CD4-positive, alpha-beta T cell (primary cell): ENCODE data around the gene FMN1. TPM values are rescaled to one million over a fixed set of nuclear protein-coding genes. Genes with fewer than 3 reads are reported as not detected.

Experiments used
- ATAC-seq: fragments of 200-7000 bp; cut with Tn5 transposase; one replicate; pipeline ENCODE4 v1.10.0; 2022; ENCODE audit warnings: mild to moderate bottlenecking; ENCODE audit not compliant: poor library complexity
- CTCF ChIA-PET: fragments of 350-600 bp; sonication (Branson Sonifier 250); formaldehyde crosslinking; loops from one replicate; lab custom pipeline; 2021; ENCODE audit warnings: antibody characterized with exemption, inconsistent platforms; lab: Charles Lee
- POLR2A ChIA-PET: fragments of 350-600 bp; sonication (Branson Sonifier 250); formaldehyde crosslinking; loops from one replicate; lab custom pipeline; 2021; ENCODE audit warnings: antibody characterized with exemption, inconsistent platforms; lab: Charles Lee
- DNase-seq, 14 experiments: peaks; one replicate each; pipeline ENCODE4 v3.0.0-alpha.2; 2013 to 2020; ENCODE audit warnings: mixed read lengths in 2 of 14
- H3K27ac ChIP-seq, 2 donors: one replicate each; pipeline versions ENCODE4 v1.5.1 to v1.7.0; 2013; ENCODE audit warnings: low read length in 2 of 2, low read depth in 1 of 2, mild to moderate bottlenecking in 1 of 2
- H3K27me3 ChIP-seq, 2 experiments: 1 replicate in 1 of 2; 2 replicates in 1 of 2; pipeline versions ENCODE4 v1.6.1 to v1.7.0; 2013; ENCODE audit warnings: low read length in 2 of 2, control low read depth in 1 of 2, mild to moderate bottlenecking in 1 of 2, moderate library complexity in 1 of 2; ENCODE audit not compliant: insufficient read depth in 2 of 2, control insufficient read depth in 1 of 2
- H3K36me3 ChIP-seq: one replicate; pipeline ENCODE4 v1.6.1; 2013; ENCODE audit warnings: low read length, control low read depth; ENCODE audit not compliant: insufficient read depth
- H3K4me1 ChIP-seq: one replicate; pipeline ENCODE4 v1.6.1; 2013; ENCODE audit warnings: low read length, control low read depth; ENCODE audit not compliant: insufficient read depth
- H3K4me3 ChIP-seq: one replicate; pipeline ENCODE4 v1.5.1; 2013; ENCODE audit warnings: mild to moderate bottlenecking, low read length, moderate library complexity
- H3K9me3 ChIP-seq, 2 experiments: 1 replicate in 1 of 2; 2 replicates in 1 of 2; pipeline versions ENCODE4 v1.6.1 to v1.7.0; 2013; ENCODE audit warnings: low read length in 2 of 2, mild to moderate bottlenecking in 2 of 2, control low read depth in 1 of 2, moderate library complexity in 1 of 2; ENCODE audit not compliant: control insufficient read depth in 1 of 2, insufficient read depth in 1 of 2
- H3K27ac Mint-ChIP-seq: one replicate; pipeline ENCODE4 v1.8.0; 2020; ENCODE audit warnings: mixed read lengths
- H3K27me3 Mint-ChIP-seq: one replicate; pipeline ENCODE4 v1.8.0; 2021; ENCODE audit warnings: mixed read lengths
- H3K36me3 Mint-ChIP-seq: one replicate; pipeline ENCODE4 v1.8.0; 2021; ENCODE audit warnings: low read depth, mixed read lengths
- H3K4me1 Mint-ChIP-seq: one replicate; pipeline ENCODE4 v1.8.0; 2021; ENCODE audit warnings: low read depth, mixed read lengths
- H3K4me3 Mint-ChIP-seq: one replicate; pipeline ENCODE4 v1.8.0; 2020; ENCODE audit warnings: mild to moderate bottlenecking, mixed read lengths
- H3K9me3 Mint-ChIP-seq: one replicate; pipeline ENCODE4 v1.8.0; 2020; ENCODE audit warnings: mixed read lengths
- intact Hi-C, 2 experiments: fragments of 100-400 bp; cut with DNase I in 1 of 2; cut with micrococcal nuclease in 1 of 2; formaldehyde crosslinking; loops; one replicate each; pipeline versions ENCODE4 v1.15.1 to v1.9.0; 2023 to 2025; cut with DNase I, micrococcal nuclease
- total RNA-seq, 174 experiments: library from RNA in 2 of 174; stranded (reverse) in 2 of 174; gene quantifications; one replicate each; pipeline ENCODE4 v1.2.3 and lab custom pipeline; 2021 to 2026
- TF ChIP-seq, protein P1 (sequence below): fragments of 200-600 bp; IDR thresholded peaks from one replicate; pipeline ENCODE4 v1.8.0; 2022; ENCODE audit warnings: antibody characterized with exemption, mild to moderate bottlenecking

Gene FMN1
- total RNA-seq, 2 experiments from 2014 or later: 0.39 to 0.55 TPM

DNA sequence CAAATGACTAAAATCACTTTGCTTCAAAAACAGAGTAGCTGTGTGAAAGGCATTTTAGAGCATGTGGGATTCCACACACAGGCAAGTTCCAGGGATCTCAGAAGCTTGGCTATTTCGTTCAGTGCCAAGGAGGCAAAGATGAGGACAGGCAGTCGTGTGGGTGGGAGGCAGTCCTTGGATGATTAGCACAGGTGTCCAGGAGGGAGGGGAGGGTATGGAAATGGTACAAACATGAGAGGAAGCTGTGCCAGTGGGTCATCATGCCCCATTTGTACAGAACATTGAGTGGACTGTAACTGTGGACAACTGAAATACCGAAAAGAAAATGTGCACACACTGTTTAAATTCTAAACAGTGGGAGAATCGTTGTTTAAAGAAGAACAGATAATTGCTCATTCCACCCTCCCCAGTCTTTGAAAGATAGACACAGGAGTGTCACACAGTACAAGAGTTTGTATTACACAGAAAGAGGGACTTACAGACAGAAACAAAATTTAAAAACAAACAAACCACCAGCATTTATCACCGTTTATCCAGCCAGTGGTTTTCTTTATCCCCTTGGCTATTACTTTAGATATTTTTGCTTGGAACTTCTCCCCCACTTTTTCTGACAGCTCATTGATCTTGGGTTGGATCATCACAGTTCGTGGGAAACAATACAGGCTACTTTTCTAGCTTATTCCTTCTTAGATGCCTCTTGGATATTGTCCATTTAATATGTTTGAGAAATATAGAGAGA, 353.8 kb downstream of the FMN1 start:
- TF ChIP-seq, protein P1, sequence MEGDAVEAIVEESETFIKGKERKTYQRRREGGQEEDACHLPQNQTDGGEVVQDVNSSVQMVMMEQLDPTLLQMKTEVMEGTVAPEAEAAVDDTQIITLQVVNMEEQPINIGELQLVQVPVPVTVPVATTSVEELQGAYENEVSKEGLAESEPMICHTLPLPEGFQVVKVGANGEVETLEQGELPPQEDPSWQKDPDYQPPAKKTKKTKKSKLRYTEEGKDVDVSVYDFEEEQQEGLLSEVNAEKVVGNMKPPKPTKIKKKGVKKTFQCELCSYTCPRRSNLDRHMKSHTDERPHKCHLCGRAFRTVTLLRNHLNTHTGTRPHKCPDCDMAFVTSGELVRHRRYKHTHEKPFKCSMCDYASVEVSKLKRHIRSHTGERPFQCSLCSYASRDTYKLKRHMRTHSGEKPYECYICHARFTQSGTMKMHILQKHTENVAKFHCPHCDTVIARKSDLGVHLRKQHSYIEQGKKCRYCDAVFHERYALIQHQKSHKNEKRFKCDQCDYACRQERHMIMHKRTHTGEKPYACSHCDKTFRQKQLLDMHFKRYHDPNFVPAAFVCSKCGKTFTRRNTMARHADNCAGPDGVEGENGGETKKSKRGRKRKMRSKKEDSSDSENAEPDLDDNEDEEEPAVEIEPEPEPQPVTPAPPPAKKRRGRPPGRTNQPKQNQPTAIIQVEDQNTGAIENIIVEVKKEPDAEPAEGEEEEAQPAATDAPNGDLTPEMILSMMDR: no peak
- intact Hi-C loops: no loop called here
- no peaks in the 10 kb centered on the region for H3K9me3 Mint-ChIP-seq
- H3K27ac Mint-ChIP-seq: no peak overlapping the region
- Histone ChIP-seq H3K36me3 (no peaks in the 10 kb centered on the region), H3K9me3 (no peaks in the 10 kb centered on the region), H3K27me3 (no peaks in the 10 kb centered on the region), H3K4me3 (no peak overlapping the region), H3K4me1 (no peaks in the 10 kb centered on the region), H3K27ac (no peak overlapping the region)
- no peaks in the 10 kb centered on the region for H3K27me3 Mint-ChIP-seq
- no peaks in the 10 kb centered on the region for H3K4me1 Mint-ChIP-seq
- ChIA-PET CTCF (no interaction called here), POLR2A (no interaction called here)
- no peaks in the 10 kb centered on the region for H3K36me3 Mint-ChIP-seq
- DNase-seq (no peak), ATAC-seq (no peak)
- H3K4me3 Mint-ChIP-seq: no peak overlapping the region

- intact Hi-C loops: no loop called here
- Mint-ChIP-seq H3K27ac (no peak overlapping the region), H3K9me3 (no peaks in the 10 kb centered on the region), H3K4me3 (no peak overlapping the region), H3K36me3 (no peaks in the 10 kb centered on the region), H3K4me1 (no peaks in the 10 kb centered on the region), H3K27me3 (peaks cover under 1% of the 10 kb centered on the region)
- ATAC-seq (no peak), DNase-seq (no peak)
- Histone ChIP-seq H3K4me1 (no peaks in the 10 kb centered on the region), H3K4me3 (no peak overlapping the region), H3K27ac (no peak overlapping the region), H3K27me3 (no peaks in the 10 kb centered on the region), H3K9me3 (no peaks in the 10 kb centered on the region), H3K36me3 (no peaks in the 10 kb centered on the region)
- CTCF ChIA-PET: no interaction called here
- POLR2A ChIA-PET: no interaction called here
- TF ChIP-seq, protein P1: no peak
These were observed 355.7 kb downstream of the FMN1 start for GRCh38 chr15:32838820-32839219.

DNA sequence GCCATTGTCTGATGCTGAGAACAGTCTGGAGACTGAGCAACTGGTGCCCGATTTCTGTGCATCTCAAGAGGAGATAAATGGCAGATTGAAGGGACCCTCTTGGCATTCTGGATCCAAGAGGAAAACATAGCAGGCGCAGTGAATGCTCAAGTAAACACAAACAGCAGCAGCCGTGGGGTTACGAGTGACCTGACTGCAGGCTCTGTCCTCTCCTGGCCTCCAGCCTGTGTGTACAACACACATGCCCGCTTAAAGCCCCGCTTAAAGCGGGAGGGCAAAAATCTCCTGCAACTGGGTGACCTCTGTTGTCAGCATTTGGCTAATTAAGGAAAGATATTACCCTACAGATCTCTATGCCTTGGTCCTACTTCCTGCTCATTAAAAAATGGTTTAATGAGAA, 356.2 kb downstream of the FMN1 start:
- DNase-seq (no peak), ATAC-seq (no peak)
- ChIA-PET POLR2A (no interaction called here), CTCF (no interaction called here)
- H3K4me3 Mint-ChIP-seq: no peak overlapping the region
- no peaks in the 10 kb centered on the region for H3K27me3 ChIP-seq
- H3K27me3 Mint-ChIP-seq: peaks cover 4% of the 10 kb centered on the region
- H3K36me3 ChIP-seq: no peaks in the 10 kb centered on the region
- H3K4me1 ChIP-seq: no peaks in the 10 kb centered on the region
- H3K4me1 Mint-ChIP-seq: no peaks in the 10 kb centered on the region
- intact Hi-C loops: no loop called here
- no peak overlapping the region for H3K27ac Mint-ChIP-seq
- TF ChIP-seq, protein P1: no peak
- no peaks in the 10 kb centered on the region for H3K36me3 Mint-ChIP-seq
- H3K9me3 ChIP-seq: no peaks in the 10 kb centered on the region
- no peaks in the 10 kb centered on the region for H3K9me3 Mint-ChIP-seq
- H3K27ac ChIP-seq: no peak overlapping the region
- no peak overlapping the region for H3K4me3 ChIP-seq
